Large intestine (tissue), 3 donors: ENCODE data around the gene SH3GL3. TPM values are rescaled to one million over a fixed set of nuclear protein-coding genes. Genes with fewer than 3 reads are reported as not detected.

Experiments
- DNase-seq, 2 donors: peaks; one replicate each; pipeline versions ENCODE4 v3.0.0 to v3.0.0-alpha.2; 2013
- H3K27ac ChIP-seq: one replicate; pipeline ENCODE4 v1.5.1; 2013; ENCODE audit warnings: low read length
- H3K27me3 ChIP-seq: 2 replicates; pipeline ENCODE4 v1.6.1; 2013; ENCODE audit warnings: low read length; ENCODE audit not compliant: control insufficient read depth, insufficient read depth
- H3K36me3 ChIP-seq: 2 replicates; pipeline ENCODE4 v1.6.1; 2013; ENCODE audit warnings: low read length; ENCODE audit not compliant: control insufficient read depth, insufficient read depth
- H3K4me1 ChIP-seq: one replicate; pipeline ENCODE4 v1.6.1; 2013; ENCODE audit warnings: low read length; ENCODE audit not compliant: control insufficient read depth, insufficient read depth
- H3K4me3 ChIP-seq: one replicate; pipeline ENCODE4 v1.5.1; 2013; ENCODE audit warnings: low read length
- H3K9me3 ChIP-seq: one replicate; pipeline ENCODE4 v1.6.1; 2013; ENCODE audit warnings: mild to moderate bottlenecking, low read depth, low read length, moderate library complexity; ENCODE audit not compliant: control insufficient read depth
- WGBS: methylation state at CpG from one replicate; pipeline ENCODE4 v1.1.5; 2013; ENCODE audit warnings: low lambda C conversion rate; ENCODE audit not compliant: insufficient coverage; 5-methylcytosine and 5-hydroxymethylcytosine counted together
- polyA plus RNA-seq: library from polyadenylated mRNA; unstranded; fragments of 120-200 nt; gene quantifications from one replicate; pipeline ENCODE4 v1.2.1, GENCODE V29; 2013

SH3GL3 gene
- polyA plus RNA-seq, 1 donor = 4.7 TPM

DNA sequence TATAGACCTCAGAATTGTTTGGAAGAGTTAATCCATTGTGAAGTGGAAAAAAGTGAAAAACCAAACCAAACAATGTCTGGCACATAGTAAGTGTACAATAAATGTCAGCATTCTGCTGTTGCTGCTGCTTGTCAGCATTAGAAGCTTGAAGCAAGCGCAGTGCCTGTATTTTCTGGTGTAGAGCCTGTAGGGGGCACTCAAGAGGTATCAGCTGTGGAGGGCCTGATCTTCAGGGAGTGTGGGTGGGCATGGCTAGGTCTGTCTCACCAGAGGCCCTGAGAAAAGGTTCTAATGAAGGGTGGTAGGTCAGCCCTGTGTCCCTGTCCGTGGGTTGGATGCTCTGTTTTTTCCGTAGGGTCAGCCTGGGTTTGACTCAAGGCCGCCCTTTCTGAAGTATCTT lies 210.4 kb downstream of the SH3GL3 start:
- H3K36me3 ChIP-seq = no peaks in the 10 kb centered on the region
- peaks cover 3% of the 10 kb centered on the region for H3K9me3 ChIP-seq
- no peak overlapping the region for H3K4me3 ChIP-seq
- WGBS = no CpG with 5 or more reads among the region's 4 CpGs
- DNase-seq = no peak
- no peaks in the 10 kb centered on the region for H3K4me1 ChIP-seq
- peaks cover 30% of the 10 kb centered on the region for H3K27me3 ChIP-seq
- no peak overlapping the region for H3K27ac ChIP-seq

DNA sequence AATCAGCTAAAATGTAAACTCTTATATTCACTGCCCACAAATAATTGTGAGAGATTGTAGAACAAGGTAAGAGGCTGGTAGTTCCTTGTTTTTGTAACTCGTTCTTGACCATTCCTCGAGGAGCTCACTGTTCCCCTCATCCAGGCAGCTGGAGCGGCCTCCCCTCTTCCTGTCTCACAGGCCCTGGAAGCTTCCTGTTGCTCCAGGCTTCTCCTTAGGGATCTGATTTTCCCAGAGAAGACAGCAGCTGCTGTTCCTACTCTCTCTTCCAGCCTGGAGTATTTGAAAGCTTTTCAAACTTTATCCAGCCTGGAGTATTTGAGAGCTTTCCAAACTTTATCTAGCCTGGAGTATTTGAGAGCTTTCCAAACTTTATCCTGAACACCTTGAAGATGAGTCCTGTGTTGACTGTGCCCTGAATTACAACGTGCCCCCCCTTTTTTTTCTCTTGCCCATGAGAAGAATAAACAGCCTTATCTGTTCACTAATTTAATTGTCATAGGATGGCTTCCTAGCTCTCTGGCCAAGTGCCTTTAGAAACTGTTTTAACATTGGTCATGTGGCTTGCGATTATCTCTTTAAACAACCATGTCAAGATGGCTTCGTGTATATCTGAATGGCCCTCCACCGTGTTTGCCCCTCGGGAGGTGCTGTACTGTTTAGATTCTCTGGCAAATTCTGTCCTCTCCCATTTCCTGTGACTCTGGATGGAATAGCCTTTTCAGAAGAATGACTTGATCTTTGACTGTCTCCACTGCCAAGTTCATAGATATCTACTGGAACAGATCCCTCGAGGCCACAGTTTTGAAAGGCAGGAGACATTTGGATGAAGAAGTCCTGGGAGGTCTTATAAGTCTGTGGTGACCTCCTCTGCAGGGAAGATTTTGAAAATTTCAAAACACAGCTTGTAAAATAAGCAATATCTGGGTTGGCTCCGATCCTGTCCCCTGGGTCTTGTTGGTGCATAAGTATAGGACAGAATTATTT lies 211.6 kb downstream of the SH3GL3 start:
- no peak overlapping the region for H3K27ac ChIP-seq
- no peak for DNase-seq

DNA sequence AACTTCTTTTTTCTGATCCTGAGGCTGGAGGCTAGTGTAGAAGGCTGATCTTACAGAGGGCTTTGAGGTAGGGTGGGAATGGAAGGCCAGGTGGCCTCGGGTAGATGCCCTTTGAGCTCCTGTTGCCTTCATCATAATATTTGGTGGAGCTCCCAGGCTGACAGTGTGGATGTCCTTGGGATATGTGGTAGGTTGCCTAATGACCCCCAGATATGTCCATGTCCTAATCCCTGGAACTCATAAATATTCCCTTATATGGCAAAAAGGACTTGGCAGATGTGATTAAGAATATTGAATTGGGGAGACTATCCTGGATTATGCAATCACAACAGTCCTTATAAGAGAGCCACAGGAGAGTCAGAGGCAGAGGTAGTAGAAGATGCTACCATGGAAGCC lies 212.3 kb downstream of the SH3GL3 start:
- Histone ChIP-seq H3K27me3 (peaks cover 17% of the 10 kb centered on the region), H3K9me3 (peaks cover 3% of the 10 kb centered on the region), H3K4me3 (no peak overlapping the region), H3K4me1 (no peaks in the 10 kb centered on the region), H3K36me3 (no peaks in the 10 kb centered on the region), H3K27ac (no peak overlapping the region)
- no CpG with 5 or more reads among the region's 1 CpG for WGBS
- no peak for DNase-seq

More for the DNA sequence above, 211.6 kb downstream of the SH3GL3 start:
- peaks cover 22% of the 10 kb centered on the region for H3K27me3 ChIP-seq
- H3K36me3 ChIP-seq = no peaks in the 10 kb centered on the region
- 20% methylated on average over 1 of the region's 10 CpGs for WGBS
- no peaks in the 10 kb centered on the region for H3K4me1 ChIP-seq
- H3K9me3 ChIP-seq = peaks cover 3% of the 10 kb centered on the region
- H3K4me3 ChIP-seq = no peak overlapping the region

DNA sequence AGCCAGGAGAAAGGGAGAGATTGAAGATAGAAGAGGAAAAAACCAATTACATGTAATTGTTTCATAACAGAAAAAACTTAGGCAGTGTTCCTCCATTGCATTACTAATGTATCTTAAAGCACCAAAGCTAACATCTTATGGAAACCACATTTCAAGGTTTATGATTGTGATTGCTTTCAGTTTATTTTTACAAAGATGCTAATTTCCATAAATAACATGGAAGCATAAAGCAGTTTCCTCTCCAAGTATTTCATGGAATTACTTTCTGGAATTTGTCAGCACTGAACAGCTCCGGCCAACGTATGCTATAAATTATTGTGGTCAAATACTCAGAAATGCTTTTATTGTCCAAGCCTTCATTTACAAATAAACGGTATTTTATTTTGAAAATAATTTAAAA lies 218.3 kb downstream of the SH3GL3 start:
- H3K4me1 ChIP-seq = no peaks in the 10 kb centered on the region
- H3K27me3 ChIP-seq = no peaks in the 10 kb centered on the region
- DNase-seq = no peak
- H3K9me3 ChIP-seq = no peaks in the 10 kb centered on the region
- H3K36me3 ChIP-seq = no peaks in the 10 kb centered on the region
- no peak overlapping the region for H3K4me3 ChIP-seq
- WGBS = 70% methylated on average over 1 of the region's 3 CpGs
- H3K27ac ChIP-seq = no peak overlapping the region

Other genes with a start within 250 kb of the SH3GL3 start
- gene HDGFL3, start 239.5 kb upstream of the SH3GL3 start, polyA plus RNA-seq = 30.4 TPM
- gene BNC1, start 162.7 kb upstream of the SH3GL3 start, polyA plus RNA-seq = 4.2 TPM
- 8.0 TPM for gene ADAMTSL3, start 206.8 kb downstream of the SH3GL3 start, polyA plus RNA-seq